MM.1S (cell line): ENCODE results near the gene OLFML2B.

ENCODE experiments used
- EZH2 ChIP-seq: fragments of 300-600 bp; sonication (generic); optimal IDR thresholded peaks from 2 replicates; pipeline ENCODE3; 2017; ENCODE audit warnings: low read depth, mild to moderate bottlenecking, antibody characterized with exemption, low read length, mixed read lengths
- EZH2phosphoT487 ChIP-seq: fragments of 300-600 bp; sonication (generic); IDR thresholded peaks from 2 replicates; pipeline ENCODE4 v1.6.1; 2018; ENCODE audit warnings: antibody characterized with exemption, low read length
- TF ChIP-seq, protein P1 (sequence below): fragments of 300-600 bp; sonication (generic); IDR thresholded peaks from 2 replicates; pipeline ENCODE4 v1.5.1; 2016; ENCODE audit warnings: antibody characterized with exemption, low read length, mixed read lengths

DNA sequence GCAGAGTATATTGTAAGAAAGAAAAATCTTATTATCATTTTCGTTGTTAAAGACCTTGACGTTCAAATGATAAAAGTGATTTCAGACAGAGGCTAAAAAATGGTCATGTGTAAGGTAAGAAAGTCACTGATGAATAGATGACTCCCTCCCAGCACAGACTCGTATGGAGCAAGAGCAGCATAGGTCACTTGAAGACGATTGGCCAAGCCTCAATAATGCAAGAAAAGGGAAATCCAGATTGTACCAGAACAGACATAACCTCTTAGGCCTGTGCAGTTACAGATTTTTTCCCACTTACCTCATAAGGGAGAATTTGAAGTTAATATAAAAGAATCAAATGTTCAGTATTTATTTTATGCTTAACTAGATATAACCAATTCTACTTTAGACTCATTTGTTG lies 16.3 kb upstream of the OLFML2B start:
- TF ChIP-seq, protein P1, sequence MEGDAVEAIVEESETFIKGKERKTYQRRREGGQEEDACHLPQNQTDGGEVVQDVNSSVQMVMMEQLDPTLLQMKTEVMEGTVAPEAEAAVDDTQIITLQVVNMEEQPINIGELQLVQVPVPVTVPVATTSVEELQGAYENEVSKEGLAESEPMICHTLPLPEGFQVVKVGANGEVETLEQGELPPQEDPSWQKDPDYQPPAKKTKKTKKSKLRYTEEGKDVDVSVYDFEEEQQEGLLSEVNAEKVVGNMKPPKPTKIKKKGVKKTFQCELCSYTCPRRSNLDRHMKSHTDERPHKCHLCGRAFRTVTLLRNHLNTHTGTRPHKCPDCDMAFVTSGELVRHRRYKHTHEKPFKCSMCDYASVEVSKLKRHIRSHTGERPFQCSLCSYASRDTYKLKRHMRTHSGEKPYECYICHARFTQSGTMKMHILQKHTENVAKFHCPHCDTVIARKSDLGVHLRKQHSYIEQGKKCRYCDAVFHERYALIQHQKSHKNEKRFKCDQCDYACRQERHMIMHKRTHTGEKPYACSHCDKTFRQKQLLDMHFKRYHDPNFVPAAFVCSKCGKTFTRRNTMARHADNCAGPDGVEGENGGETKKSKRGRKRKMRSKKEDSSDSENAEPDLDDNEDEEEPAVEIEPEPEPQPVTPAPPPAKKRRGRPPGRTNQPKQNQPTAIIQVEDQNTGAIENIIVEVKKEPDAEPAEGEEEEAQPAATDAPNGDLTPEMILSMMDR: no peak
- TF ChIP-seq EZH2phosphoT487: no peak
- no peak for TF ChIP-seq EZH2
